Body of pancreas (tissue), 4 donors: ENCODE results near the gene PACS1.

Source experiments
- POLR2A ChIP-seq, 3 donors: fragments of 450-650 bp; IDR thresholded peaks; one replicate each; pipeline ENCODE4 v1.6.1; 2016; ENCODE audit warnings: antibody characterized with exemption in 3 of 3, mild to moderate bottlenecking in 2 of 3
- TF ChIP-seq, protein P1 (sequence below), 7 experiments: fragments of 450-650 bp in 4 of 7; fragments of 200-600 bp in 3 of 7; sonication (generic) in 3 of 7; IDR thresholded peaks; one replicate each; pipeline ENCODE4 v1.5.1; 2016 to 2019; ENCODE audit warnings: antibody characterized with exemption in 7 of 7

GRCh38 chr11:66104057-66104638 lies 34.1 kb downstream of the PACS1 start:
- TF ChIP-seq, protein P1, sequence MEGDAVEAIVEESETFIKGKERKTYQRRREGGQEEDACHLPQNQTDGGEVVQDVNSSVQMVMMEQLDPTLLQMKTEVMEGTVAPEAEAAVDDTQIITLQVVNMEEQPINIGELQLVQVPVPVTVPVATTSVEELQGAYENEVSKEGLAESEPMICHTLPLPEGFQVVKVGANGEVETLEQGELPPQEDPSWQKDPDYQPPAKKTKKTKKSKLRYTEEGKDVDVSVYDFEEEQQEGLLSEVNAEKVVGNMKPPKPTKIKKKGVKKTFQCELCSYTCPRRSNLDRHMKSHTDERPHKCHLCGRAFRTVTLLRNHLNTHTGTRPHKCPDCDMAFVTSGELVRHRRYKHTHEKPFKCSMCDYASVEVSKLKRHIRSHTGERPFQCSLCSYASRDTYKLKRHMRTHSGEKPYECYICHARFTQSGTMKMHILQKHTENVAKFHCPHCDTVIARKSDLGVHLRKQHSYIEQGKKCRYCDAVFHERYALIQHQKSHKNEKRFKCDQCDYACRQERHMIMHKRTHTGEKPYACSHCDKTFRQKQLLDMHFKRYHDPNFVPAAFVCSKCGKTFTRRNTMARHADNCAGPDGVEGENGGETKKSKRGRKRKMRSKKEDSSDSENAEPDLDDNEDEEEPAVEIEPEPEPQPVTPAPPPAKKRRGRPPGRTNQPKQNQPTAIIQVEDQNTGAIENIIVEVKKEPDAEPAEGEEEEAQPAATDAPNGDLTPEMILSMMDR (IDR thresholded peaks at IDR 0.05): no peak
- TF ChIP-seq POLR2A (IDR thresholded peaks at IDR 0.05): no peak
